ENCODE measurements around the gene FBXW7.

GRCh38 chr4:152328582-152328981, 207.3 kb downstream of the FBXW7 start:
- TF ChIP-seq CTCF (conservative IDR thresholded peaks at IDR 0.05 in 1 of 2, IDR thresholded peaks at IDR 0.05 in 1 of 2; ENCODE audit: extremely low read depth in 1 of 2, insufficient read depth in 1 of 2, low read depth in 1 of 2, low read length in 2 of 2) (no peak), EZH2 (IDR thresholded peaks at IDR 0.05; ENCODE audit: borderline replicate concordance, low read length) (no peak)
